Nephron (organoid): ENCODE data around the gene SEC22A.

Experiments used
- H3K27ac Mint-ChIP-seq, 3 experiments: 2 replicates each; pipeline ENCODE4 v1.8.0; 2020; ENCODE audit warnings: mixed read lengths in 3 of 3, mild to moderate bottlenecking in 2 of 3, moderate library complexity in 1 of 3
- H3K27me3 Mint-ChIP-seq: 2 replicates; pipeline ENCODE4 v1.8.0; 2021; ENCODE audit warnings: low read depth, mild to moderate bottlenecking, moderate library complexity, mixed read lengths
- H3K36me3 Mint-ChIP-seq: 2 replicates; pipeline ENCODE4 v1.8.0; 2020; ENCODE audit warnings: low read depth, mixed read lengths
- H3K4me1 Mint-ChIP-seq: 2 replicates; pipeline ENCODE4 v1.8.0; 2020; ENCODE audit warnings: mixed read lengths
- H3K4me3 Mint-ChIP-seq, 3 experiments: 2 replicates each; pipeline ENCODE4 v1.8.0; 2020; ENCODE audit warnings: mild to moderate bottlenecking in 3 of 3, mixed read lengths in 3 of 3, moderate library complexity in 2 of 3
- H3K9me3 Mint-ChIP-seq: 2 replicates; pipeline ENCODE4 v1.8.0; 2020; ENCODE audit warnings: mixed read lengths
- CTCF ChIP-seq, 3 experiments: fragments of 200-600 bp; sonication (generic); IDR thresholded peaks; one replicate each; pipeline ENCODE4 v1.5.0; 2021; ENCODE audit warnings: antibody characterized with exemption in 3 of 3; ENCODE audit not compliant: unreplicated experiment in 3 of 3

Gene SEC22A

DNA sequence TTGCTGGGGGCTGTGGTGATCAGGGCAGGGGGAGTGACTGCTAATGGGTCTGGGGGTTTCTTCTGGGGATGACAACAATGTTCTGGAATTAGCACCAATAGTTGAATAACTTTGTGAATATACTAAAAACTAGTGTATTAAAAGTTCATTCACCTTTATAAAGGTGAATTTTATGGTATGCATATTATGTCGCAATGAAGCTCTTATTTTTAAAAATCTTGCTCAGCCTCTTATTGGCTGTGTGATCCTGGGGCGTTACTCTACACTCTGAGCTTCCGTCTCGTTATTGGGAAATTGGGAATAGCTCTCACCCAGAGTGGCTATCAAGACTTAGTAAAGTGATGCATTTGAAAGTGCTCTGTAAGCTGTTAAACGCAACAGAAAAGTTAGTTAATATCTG lies 105.3 kb downstream of the SEC22A start:
- Mint-ChIP-seq H3K4me1 (no peaks in the 10 kb centered on the region), H3K27ac (no peak overlapping the region), H3K36me3 (peaks cover 8% of the 10 kb centered on the region), H3K4me3 (no peak overlapping the region), H3K9me3 (no peaks in the 10 kb centered on the region), H3K27me3 (peaks cover 9% of the 10 kb centered on the region)
- TF ChIP-seq CTCF (IDR thresholded peaks at IDR 0.05; ENCODE audit: unreplicated experiment in 3 of 3), result no peak

- peaks cover 14% of the 10 kb centered on the region for H3K27me3 Mint-ChIP-seq
- no peak for TF ChIP-seq CTCF (IDR thresholded peaks at IDR 0.05; ENCODE audit: unreplicated experiment in 3 of 3)
- H3K9me3 Mint-ChIP-seq, result no peaks in the 10 kb centered on the region
- H3K27ac Mint-ChIP-seq, result no peak overlapping the region
- peaks cover 10% of the 10 kb centered on the region for H3K36me3 Mint-ChIP-seq
- H3K4me3 Mint-ChIP-seq, result no peak overlapping the region
- H3K4me1 Mint-ChIP-seq, result no peaks in the 10 kb centered on the region
These were observed 108.4 kb downstream of the SEC22A start for GRCh38 chr3:123310186-123310585.

- no peak overlapping the region for H3K27ac Mint-ChIP-seq
- H3K4me1 Mint-ChIP-seq, result no peaks in the 10 kb centered on the region
These were observed 109.0 kb downstream of the SEC22A start for GRCh38 chr3:123310741-123311140.

GRCh38 chr3:123311201-123311600 lies 109.5 kb downstream of the SEC22A start:
- Mint-ChIP-seq H3K4me3 (no peak overlapping the region), H3K27me3 (peaks cover 15% of the 10 kb centered on the region), H3K27ac (no peak overlapping the region), H3K9me3 (no peaks in the 10 kb centered on the region), H3K36me3 (peaks cover 10% of the 10 kb centered on the region), H3K4me1 (no peaks in the 10 kb centered on the region)
- TF ChIP-seq CTCF (IDR thresholded peaks at IDR 0.05; ENCODE audit: unreplicated experiment in 3 of 3), result no peak

More at GRCh38 chr3:123310741-123311140, 109.0 kb downstream of the SEC22A start:
- no peaks in the 10 kb centered on the region for H3K9me3 Mint-ChIP-seq
- H3K36me3 Mint-ChIP-seq, result peaks cover 10% of the 10 kb centered on the region
- peaks cover 15% of the 10 kb centered on the region for H3K27me3 Mint-ChIP-seq
- no peak overlapping the region for H3K4me3 Mint-ChIP-seq
- no peak for TF ChIP-seq CTCF (IDR thresholded peaks at IDR 0.05; ENCODE audit: unreplicated experiment in 3 of 3)

GRCh38 chr3:123312331-123313265 lies 110.9 kb downstream of the SEC22A start:
- Mint-ChIP-seq H3K4me3 (no peak overlapping the region), H3K4me1 (no peaks in the 10 kb centered on the region), H3K27me3 (peaks cover 15% of the 10 kb centered on the region), H3K36me3 (peaks cover 14% of the 10 kb centered on the region), H3K9me3 (no peaks in the 10 kb centered on the region), H3K27ac (no peak overlapping the region)
- TF ChIP-seq CTCF (IDR thresholded peaks at IDR 0.05; ENCODE audit: unreplicated experiment in 3 of 3), result no peak

GRCh38 chr3:123313889-123314288 lies 112.1 kb downstream of the SEC22A start:
- TF ChIP-seq CTCF (IDR thresholded peaks at IDR 0.05; ENCODE audit: unreplicated experiment in 3 of 3), result no peak
- Mint-ChIP-seq H3K9me3 (no peaks in the 10 kb centered on the region), H3K27ac (no peak overlapping the region), H3K4me1 (no peaks in the 10 kb centered on the region), H3K36me3 (peaks cover 26% of the 10 kb centered on the region), H3K4me3 (no peak overlapping the region), H3K27me3 (peaks cover 15% of the 10 kb centered on the region)
